ENCODE results near the gene SUPT3H. TPM values are rescaled to one million over a fixed set of nuclear protein-coding genes. Genes with fewer than 3 reads are reported as not detected.

SUPT3H gene
- polyA plus RNA-seq, 1 donor (not counting 4 experiments of a cell fraction or from before 2014, with no cell fraction given): 7.6 TPM

- no peaks in the 10 kb centered on the region for H3K9me1 ChIP-seq (ENCODE audit: control insufficient read depth, extremely low read depth, insufficient read depth, low read length)
- no peak overlapping the region for H3K9ac ChIP-seq (ENCODE audit: control insufficient read depth, extremely low read depth, insufficient read depth, low read length)
- dilution Hi-C loops (cut with MboI; ENCODE audit: extremely low pct_ligation_motif_present, low sequenced_read_pairs): no loop called here
- no peaks in the 10 kb centered on the region for H3K4me1 ChIP-seq (ENCODE audit: control insufficient read depth, extremely low read depth, insufficient read depth, low read length)
- FAIRE-seq (no peak), DNase-seq (ENCODE audit: low read depth, low spot score) (no peak)
- no peak overlapping the region for H3K27ac ChIP-seq (ENCODE audit: control insufficient read depth, insufficient read depth, low read length)
- H3K9me3 ChIP-seq (ENCODE audit: control insufficient read depth, low read depth, low read length): no peaks in the 10 kb centered on the region
- H4K20me1 ChIP-seq (ENCODE audit: control insufficient read depth, extremely low read depth, insufficient read depth, low read length): no peaks in the 10 kb centered on the region
- no peaks in the 10 kb centered on the region for H3K27me3 ChIP-seq (ENCODE audit: control insufficient read depth, extremely low read depth, insufficient read depth, low read length)
- H3K4me2 ChIP-seq (ENCODE audit: control insufficient read depth, extremely low read depth, insufficient read depth, low read depth, low read length): no peak overlapping the region
- no peak overlapping the region for H3K4me3 ChIP-seq (ENCODE audit: control insufficient read depth in 2 of 3, extremely low read depth in 1 of 3, insufficient read depth in 2 of 3, low read depth in 1 of 3, low read length in 3 of 3)
- no peak overlapping the region for H2AFZ ChIP-seq (ENCODE audit: control insufficient read depth, low read length)
- no peaks in the 10 kb centered on the region for H3K79me2 ChIP-seq (ENCODE audit: control insufficient read depth, insufficient read depth, low read length)
- no peak for TF ChIP-seq CTCF (optimal IDR thresholded peaks at IDR 0.05 in 1 of 3, IDR thresholded peaks at IDR 0.05 in 1 of 3, conservative IDR thresholded peaks at IDR 0.05 in 1 of 3; ENCODE audit: extremely low read depth in 1 of 3, insufficient read depth in 2 of 3, low read length in 3 of 3)
- TF ChIP-seq EZH2 (IDR thresholded peaks at IDR 0.05; ENCODE audit: low read length): no peak
- H3K36me3 ChIP-seq (ENCODE audit: control insufficient read depth in 2 of 2, extremely low read depth in 1 of 2, insufficient read depth in 2 of 2, low read length in 2 of 2): no peaks in the 10 kb centered on the region
Measured at GRCh38 chr6:44940367-44940766, 437.4 kb downstream of the SUPT3H start.

- Histone ChIP-seq H4K20me1 (ENCODE audit: control insufficient read depth, extremely low read depth, insufficient read depth, low read length) (no peaks in the 10 kb centered on the region), H3K36me3 (ENCODE audit: control insufficient read depth in 2 of 2, extremely low read depth in 1 of 2, insufficient read depth in 2 of 2, low read length in 2 of 2) (no peaks in the 10 kb centered on the region), H3K9ac (ENCODE audit: control insufficient read depth, extremely low read depth, insufficient read depth, low read length) (no peak overlapping the region), H2AFZ (ENCODE audit: control insufficient read depth, low read length) (no peak overlapping the region), H3K9me3 (ENCODE audit: control insufficient read depth, low read depth, low read length) (no peaks in the 10 kb centered on the region), H3K4me3 (ENCODE audit: control insufficient read depth in 2 of 3, extremely low read depth in 1 of 3, insufficient read depth in 2 of 3, low read depth in 1 of 3, low read length in 3 of 3) (no peak overlapping the region), H3K4me1 (ENCODE audit: control insufficient read depth, extremely low read depth, insufficient read depth, low read length) (no peaks in the 10 kb centered on the region), H3K9me1 (ENCODE audit: control insufficient read depth, extremely low read depth, insufficient read depth, low read length) (no peaks in the 10 kb centered on the region), H3K79me2 (ENCODE audit: control insufficient read depth, insufficient read depth, low read length) (no peaks in the 10 kb centered on the region), H3K27me3 (ENCODE audit: control insufficient read depth, extremely low read depth, insufficient read depth, low read length) (no peaks in the 10 kb centered on the region), H3K4me2 (ENCODE audit: control insufficient read depth, extremely low read depth, insufficient read depth, low read depth, low read length) (no peak overlapping the region), H3K27ac (ENCODE audit: control insufficient read depth, insufficient read depth, low read length) (no peak overlapping the region)
- no peak for FAIRE-seq
- DNase-seq (ENCODE audit: low read depth, low spot score): no peak
- dilution Hi-C loops (cut with MboI; ENCODE audit: extremely low pct_ligation_motif_present, low sequenced_read_pairs): no loop called here
- TF ChIP-seq CTCF (optimal IDR thresholded peaks at IDR 0.05 in 1 of 3, IDR thresholded peaks at IDR 0.05 in 1 of 3, conservative IDR thresholded peaks at IDR 0.05 in 1 of 3; ENCODE audit: extremely low read depth in 1 of 3, insufficient read depth in 2 of 3, low read length in 3 of 3) (no peak), EZH2 (IDR thresholded peaks at IDR 0.05; ENCODE audit: low read length) (no peak)
Measured at GRCh38 chr6:44935693-44936300, 441.9 kb downstream of the SUPT3H start.
